BLaER1 (cell line): ENCODE results near the gene KRTAP4-9.
"Not testable (repeated sequence)": the region's sequence is repeated elsewhere in the genome, so short reads cannot be mapped to it uniquely, and the experiment has no call there.

Source experiments
- H3K27ac ChIP-seq: shearing (Covaris generic); formaldehyde crosslinking; 2 replicates; pipeline ENCODE4 v1.8.1; 2022
- H3K27me3 ChIP-seq: shearing (Covaris generic); formaldehyde crosslinking; 2 replicates; pipeline ENCODE4 v1.8.1; 2022
- H3K36me3 ChIP-seq: shearing (Covaris generic); formaldehyde crosslinking; 2 replicates; pipeline ENCODE4 v1.8.1; 2022
- H3K4me1 ChIP-seq: shearing (Covaris generic); formaldehyde crosslinking; 2 replicates; pipeline ENCODE4 v1.8.1; 2022
- H3K4me2 ChIP-seq: shearing (Covaris generic); formaldehyde crosslinking; 2 replicates; pipeline ENCODE4 v1.8.1; 2022
- H3K4me3 ChIP-seq: shearing (Covaris generic); formaldehyde crosslinking; 2 replicates; pipeline ENCODE4 v1.8.1; 2022
- H3K9ac ChIP-seq: shearing (Covaris generic); formaldehyde crosslinking; 2 replicates; pipeline ENCODE4 v1.8.1; 2022
- H3K9me3 ChIP-seq: shearing (Covaris generic); formaldehyde crosslinking; 2 replicates; pipeline ENCODE4 v1.8.1; 2022
- H4K20me1 ChIP-seq: shearing (Covaris generic); formaldehyde crosslinking; 2 replicates; pipeline ENCODE4 v1.8.1; 2022
- Cebpa-rat ChIP-seq: shearing (Covaris generic); IDR thresholded peaks from 2 replicates; pipeline ENCODE4 v1.8.1; 2022

Gene KRTAP4-9

DNA sequence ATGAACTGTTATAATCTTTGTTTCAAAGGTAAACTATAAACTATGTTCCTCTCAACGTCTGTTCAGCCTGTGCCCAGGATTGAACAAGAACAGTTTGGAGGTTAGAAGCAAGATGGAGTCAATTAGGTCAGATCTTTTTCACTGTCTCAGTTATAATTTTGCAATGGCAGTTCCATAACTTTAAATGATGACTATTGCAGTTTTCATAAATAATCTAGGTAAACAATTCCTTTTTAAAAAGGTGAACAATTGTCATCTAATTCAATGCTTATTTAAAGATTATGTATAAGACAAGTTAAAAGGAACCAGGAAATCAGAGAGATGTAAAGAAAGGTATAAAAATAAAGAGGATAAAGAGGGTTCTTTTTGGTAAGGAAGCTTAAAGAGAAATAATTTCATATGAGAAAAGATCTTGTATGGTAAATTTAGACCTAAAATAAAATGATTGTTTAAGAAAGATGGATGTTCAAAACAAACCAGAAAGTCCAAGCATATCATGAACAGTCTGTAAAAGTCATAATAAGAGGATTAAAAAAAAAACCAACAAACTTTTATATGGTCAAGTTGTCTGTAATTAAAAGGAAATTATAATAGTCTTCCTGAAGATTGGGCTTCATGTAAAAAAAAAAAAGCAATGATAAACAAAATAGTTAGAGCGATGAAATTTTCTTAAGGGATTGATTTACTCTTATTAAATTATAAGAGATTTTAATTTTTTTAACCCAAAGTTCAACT lies 6.1 kb downstream of the KRTAP4-9 start:
- H3K4me3 ChIP-seq, result no peak overlapping the region
- no peak overlapping the region for H3K4me2 ChIP-seq
- H3K4me1 ChIP-seq, result peaks cover 14% of the 10 kb centered on the region
- no peaks in the 10 kb centered on the region for H3K27me3 ChIP-seq
- H3K9ac ChIP-seq, result no peak overlapping the region
- TF ChIP-seq Cebpa-rat, result no peak
- H3K36me3 ChIP-seq, result no peaks in the 10 kb centered on the region
- H3K27ac ChIP-seq, result no peak overlapping the region
- H3K9me3 ChIP-seq, result peaks cover 36% of the 10 kb centered on the region
- no peaks in the 10 kb centered on the region for H4K20me1 ChIP-seq

DNA sequence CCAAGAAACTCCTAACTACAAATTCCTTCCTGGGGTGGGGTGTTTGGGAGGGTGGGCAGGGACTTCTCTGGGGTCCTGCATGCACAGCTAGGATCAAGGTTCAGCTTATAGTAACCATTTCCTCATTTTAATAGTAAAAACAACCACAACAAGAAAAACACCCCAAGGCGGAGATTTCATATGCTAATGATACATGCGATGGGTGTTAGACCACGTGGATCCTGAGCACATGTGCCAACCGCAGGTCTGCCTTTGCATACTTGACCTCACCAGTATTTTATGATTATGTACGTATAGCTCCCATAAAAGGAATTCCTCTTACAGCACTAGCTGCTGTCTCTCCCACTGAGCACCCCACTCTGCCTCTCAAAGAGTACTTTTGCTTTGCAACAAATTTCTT lies 11.1 kb downstream of the KRTAP4-9 start:
- H3K4me3 ChIP-seq, result no peak overlapping the region
- peak overlapping the region; percentile 2; the same call in 1 of the 2 replicates for H3K4me2 ChIP-seq
- H3K9ac ChIP-seq, result no peak overlapping the region
- peaks cover 30% of the 10 kb centered on the region for H3K4me1 ChIP-seq
- H4K20me1 ChIP-seq, result no peaks in the 10 kb centered on the region
- peaks cover 35% of the 10 kb centered on the region for H3K9me3 ChIP-seq
- H3K36me3 ChIP-seq, result no peaks in the 10 kb centered on the region
- H3K27me3 ChIP-seq, result no peaks in the 10 kb centered on the region
- no peak overlapping the region for H3K27ac ChIP-seq
- TF ChIP-seq Cebpa-rat, result no peak

DNA sequence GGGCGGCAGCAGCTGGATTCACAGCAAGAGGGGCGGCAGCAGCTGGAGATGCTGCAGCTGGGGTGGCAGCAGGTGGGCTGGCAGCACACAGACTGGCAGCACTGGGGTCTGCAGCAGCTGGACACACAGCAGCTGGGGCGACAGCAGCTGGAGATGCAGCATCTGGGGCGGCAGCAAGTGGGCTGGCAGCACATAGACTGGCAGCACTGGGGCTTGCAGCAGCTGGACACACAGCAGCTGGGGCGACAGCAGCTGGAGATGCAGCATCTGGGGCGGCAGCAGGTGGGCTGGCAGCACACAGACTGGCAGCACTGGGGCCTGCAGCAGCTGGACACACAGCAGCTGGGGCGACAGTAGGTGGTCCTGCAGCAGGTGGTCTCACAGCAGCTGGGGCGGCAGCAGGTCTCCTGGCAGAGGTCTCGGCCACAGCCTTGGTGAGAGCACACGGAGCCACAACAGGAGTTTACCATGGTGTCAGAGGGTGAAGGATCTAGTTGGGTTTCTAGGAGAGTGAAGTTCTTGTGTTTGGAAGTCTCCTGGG lies 12.7 kb downstream of the KRTAP4-9 start, which contains the start of gene KRTAP4-11:
Gene KRTAP4-11, minus strand, starts transcription at position 528 of the 541 bp plus-strand sequence. Its CDS starts 58 bp downstream, at position 470.
- H4K20me1 ChIP-seq, H3K36me3 ChIP-seq, H3K9ac ChIP-seq, H3K27me3 ChIP-seq, H3K4me3 ChIP-seq, H3K4me2 ChIP-seq: not testable (repeated sequence)
- Histone ChIP-seq H3K9me3 (peaks cover 34% of the 10 kb centered on the region), H3K27ac (peak within 1 kb of the TSS; percentile 38; the same call in 1 of the 2 replicates), H3K4me1 (peaks cover 31% of the 10 kb centered on the region)

DNA sequence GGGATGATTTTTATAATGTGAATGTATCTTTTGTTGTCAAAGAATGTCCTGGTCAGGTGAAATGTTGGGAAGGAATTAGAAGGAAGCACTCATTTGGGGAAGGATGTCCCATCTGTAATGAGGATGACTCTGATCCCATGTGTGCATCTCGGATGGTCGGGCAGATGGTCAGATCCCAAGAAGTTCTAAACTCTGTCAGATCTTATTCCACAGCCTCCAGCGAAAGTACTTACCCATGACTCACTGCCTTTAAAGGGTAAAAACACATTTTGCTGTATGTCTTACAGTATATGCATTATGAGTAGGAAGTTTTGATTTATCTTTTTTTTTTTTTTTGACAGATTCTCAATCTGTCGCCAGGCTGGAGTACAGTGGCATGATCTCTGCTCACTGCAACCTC lies 13.5 kb downstream of the KRTAP4-9 start:
- peaks cover 34% of the 10 kb centered on the region for H3K9me3 ChIP-seq
- H3K27ac ChIP-seq, result no peak overlapping the region
- no peaks in the 10 kb centered on the region for H4K20me1 ChIP-seq
- H3K36me3 ChIP-seq, result no peaks in the 10 kb centered on the region
- H3K27me3 ChIP-seq, result no peaks in the 10 kb centered on the region
- H3K4me2 ChIP-seq, result no peak overlapping the region
- no peak overlapping the region for H3K9ac ChIP-seq
- H3K4me1 ChIP-seq, result peaks cover 38% of the 10 kb centered on the region
- no peak for TF ChIP-seq Cebpa-rat
- H3K4me3 ChIP-seq, result no peak overlapping the region

DNA sequence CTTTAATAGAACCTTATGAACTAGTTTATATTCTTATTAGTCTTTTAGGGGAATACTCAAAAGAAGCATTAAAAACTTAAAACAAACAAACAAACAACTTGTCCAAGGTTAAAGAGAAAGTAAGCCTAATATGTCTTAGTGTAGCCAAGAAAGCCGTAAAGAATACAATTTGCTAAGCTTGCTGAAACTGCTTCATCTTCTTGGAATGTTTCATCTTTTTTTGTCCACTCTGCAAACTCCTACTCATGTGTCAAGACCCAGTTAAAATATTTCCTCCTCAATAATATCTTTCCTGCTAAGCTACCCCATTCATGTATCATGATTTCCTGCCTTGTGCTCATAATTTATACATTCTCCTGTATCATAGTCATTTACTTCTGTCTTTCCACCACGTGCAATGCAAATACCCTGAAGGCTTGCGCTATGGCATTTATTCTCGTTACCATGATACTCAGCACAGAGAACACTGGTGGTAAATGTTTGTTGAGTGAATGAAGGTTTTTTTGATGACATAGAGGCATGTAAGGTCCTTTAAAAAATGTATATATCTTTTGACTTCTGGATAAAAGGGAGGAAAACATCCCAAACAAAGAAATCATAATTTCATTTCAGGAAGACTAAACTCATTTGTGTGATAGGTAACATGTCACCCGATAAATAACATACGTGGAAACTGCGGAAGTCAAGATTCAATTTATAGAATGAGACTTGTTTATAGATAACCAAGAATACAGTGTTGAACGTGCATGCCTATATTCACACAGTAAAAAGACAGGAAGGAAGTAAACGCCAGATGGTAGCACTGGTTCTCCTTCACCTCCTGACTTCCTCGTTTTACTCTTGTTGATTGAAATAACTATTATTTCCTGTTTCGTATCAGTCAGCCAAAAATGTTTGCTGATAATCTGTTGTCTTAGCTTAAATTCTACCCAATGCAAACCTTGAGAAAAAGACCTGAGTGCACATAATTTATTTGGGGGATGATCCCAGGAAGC lies 14.8 kb downstream of the KRTAP4-9 start:
- H3K9ac ChIP-seq, result peak overlapping the region; percentile 61; the same call in 1 of the 2 replicates
- not testable (repeated sequence) for H3K27me3 ChIP-seq

DNA sequence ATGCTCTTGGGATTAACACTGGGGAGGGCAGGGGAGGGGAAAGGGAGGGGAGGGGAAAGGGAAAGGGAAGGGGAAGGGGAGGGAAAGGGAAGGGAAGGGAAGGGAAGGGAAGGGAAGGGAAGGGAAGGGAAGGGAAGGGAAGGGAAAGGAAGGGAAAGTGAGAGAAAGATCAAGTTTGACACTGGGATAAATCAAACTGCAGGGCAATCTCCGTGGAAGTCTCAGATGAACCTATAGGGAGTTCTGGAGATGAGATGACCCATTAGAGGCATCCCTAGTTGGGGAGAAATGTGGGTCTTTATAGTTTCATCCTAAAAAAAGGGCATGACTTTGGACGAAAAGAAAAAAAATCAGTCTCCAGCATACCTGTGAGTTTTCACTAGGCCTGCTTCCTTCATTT lies 16.6 kb downstream of the KRTAP4-9 start:
- no peak overlapping the region for H3K27ac ChIP-seq
- H4K20me1 ChIP-seq, result no peaks in the 10 kb centered on the region
- no peak overlapping the region for H3K9ac ChIP-seq
- H3K36me3 ChIP-seq, result no peaks in the 10 kb centered on the region
- H3K4me1 ChIP-seq, result peaks cover 51% of the 10 kb centered on the region
- no peak for TF ChIP-seq Cebpa-rat
- no peak overlapping the region for H3K4me2 ChIP-seq
- H3K9me3 ChIP-seq, result peaks cover 26% of the 10 kb centered on the region
- no peak overlapping the region for H3K4me3 ChIP-seq
- H3K27me3 ChIP-seq, result no peaks in the 10 kb centered on the region

More for the DNA sequence above, 14.8 kb downstream of the KRTAP4-9 start:
- H3K4me1 ChIP-seq, result peaks cover 48% of the 10 kb centered on the region
- peaks cover 26% of the 10 kb centered on the region for H3K9me3 ChIP-seq
- peak overlapping the region; percentile 46; the same call in 1 of the 2 replicates for H3K4me3 ChIP-seq
- H4K20me1 ChIP-seq, H3K36me3 ChIP-seq: not testable (repeated sequence)
- peak overlapping the region; percentile 77 for H3K4me2 ChIP-seq
- peak overlapping the region; percentile 93 for H3K27ac ChIP-seq

DNA sequence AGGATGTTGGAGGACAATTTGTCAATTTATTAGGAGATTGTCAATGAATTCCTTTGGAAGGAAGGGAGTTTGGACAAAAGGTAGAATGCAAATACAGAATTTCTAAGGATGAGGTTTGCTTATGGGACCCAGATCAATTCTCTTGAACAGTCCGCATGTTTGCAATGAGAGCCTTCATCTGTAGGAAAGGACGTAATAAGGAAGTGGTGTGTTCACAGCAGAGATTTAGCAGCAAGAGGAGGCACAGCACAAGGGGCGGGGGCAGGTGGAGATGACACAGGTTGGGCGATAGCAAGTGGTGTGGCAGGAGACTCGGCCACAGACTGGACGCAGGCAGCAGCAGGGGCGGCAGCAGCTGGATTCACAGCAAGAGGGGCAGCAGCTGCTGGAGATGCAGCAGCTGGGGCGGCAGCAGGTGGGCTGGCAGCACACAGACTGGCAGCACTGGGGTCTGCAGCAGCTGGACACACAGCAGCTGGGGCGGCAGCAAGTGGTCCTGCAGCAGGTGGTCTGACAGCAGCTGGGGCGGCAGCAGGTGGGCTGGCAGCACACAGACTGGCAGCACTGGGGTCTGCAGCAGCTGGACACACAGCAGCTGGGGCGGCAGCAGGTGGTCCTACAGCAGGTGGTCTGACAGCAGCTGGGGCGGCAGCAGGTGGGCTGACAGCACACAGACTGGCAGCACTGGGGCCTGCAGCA lies 18.3 kb downstream of the KRTAP4-9 start:
- Histone ChIP-seq H3K4me2 (peak overlapping the region; percentile 25; the same call in 1 of the 2 replicates), H3K27ac (peak overlapping the region; percentile 46; the same call in 1 of the 2 replicates)
- H3K4me3 ChIP-seq, result not testable (repeated sequence)

DNA sequence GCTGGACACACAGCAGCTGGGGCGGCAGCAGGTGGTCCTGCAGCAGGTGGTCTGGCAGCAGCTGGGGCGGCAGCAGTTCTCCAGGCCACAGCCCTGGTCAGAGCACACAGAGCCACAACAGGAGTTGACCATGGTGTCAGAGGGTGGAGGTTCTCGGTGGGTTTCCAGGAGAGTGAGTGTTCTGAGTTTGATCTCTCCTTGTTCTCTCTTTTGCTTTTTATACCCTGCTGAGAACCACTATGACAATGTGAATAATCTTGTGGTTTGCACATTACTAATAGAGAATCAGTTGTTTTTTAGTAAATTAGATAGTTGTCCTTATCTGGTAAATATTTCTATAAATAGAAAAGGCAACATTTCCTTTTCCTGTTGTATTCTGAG lies 18.8 kb downstream of the KRTAP4-9 start, which contains the start of gene KRTAP4-12:
Gene KRTAP4-12, minus strand, starts transcription at position 192 of the 381 bp plus-strand sequence. Its CDS starts 60 bp downstream, at position 132.
- not testable (repeated sequence) for H4K20me1 ChIP-seq, H3K27me3 ChIP-seq, H3K4me3 ChIP-seq, H3K36me3 ChIP-seq, H3K9ac ChIP-seq
- H3K4me2 ChIP-seq, result peak within 1 kb of the TSS; percentile 25; the same call in 1 of the 2 replicates
- peak within 1 kb of the TSS; percentile 46; the same call in 1 of the 2 replicates for H3K27ac ChIP-seq
- peaks cover 24% of the 10 kb centered on the region for H3K9me3 ChIP-seq
- peaks cover 44% of the 10 kb centered on the region for H3K4me1 ChIP-seq

More for the DNA sequence above, 18.3 kb downstream of the KRTAP4-9 start:
- not testable (repeated sequence) for H3K9ac ChIP-seq, H3K36me3 ChIP-seq, H4K20me1 ChIP-seq, H3K27me3 ChIP-seq
- peaks cover 26% of the 10 kb centered on the region for H3K9me3 ChIP-seq
- H3K4me1 ChIP-seq, result peaks cover 46% of the 10 kb centered on the region

DNA sequence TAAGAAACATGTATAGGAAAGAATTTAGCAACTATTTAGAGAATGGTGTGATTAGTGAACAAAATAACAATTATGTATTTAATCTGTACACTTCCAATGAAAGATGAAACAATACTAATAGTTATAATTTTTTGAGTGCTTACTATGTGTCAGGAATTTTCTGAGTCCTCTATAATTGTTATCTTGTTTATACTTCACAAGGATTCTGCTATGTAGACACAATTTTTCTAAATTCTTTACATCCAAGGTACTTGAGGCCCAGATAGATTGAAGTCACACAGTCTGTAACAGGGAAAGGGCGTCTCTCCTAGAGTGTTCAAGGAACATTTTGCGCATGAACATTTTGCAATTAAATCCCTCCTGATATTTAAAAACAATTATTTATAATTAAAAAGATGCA lies 19.9 kb downstream of the KRTAP4-9 start:
- Histone ChIP-seq H3K4me2 (no peak overlapping the region), H3K36me3 (no peaks in the 10 kb centered on the region), H3K27me3 (no peaks in the 10 kb centered on the region), H3K9me3 (peaks cover 22% of the 10 kb centered on the region), H3K4me1 (peaks cover 37% of the 10 kb centered on the region), H3K4me3 (no peak overlapping the region), H3K9ac (no peak overlapping the region), H4K20me1 (no peaks in the 10 kb centered on the region), H3K27ac (no peak overlapping the region)
- TF ChIP-seq Cebpa-rat, result no peak
